GM19193 (cell line): ENCODE measurements around the gene BRPF1.

Experiments
- POLR2A ChIP-seq: IDR thresholded peaks from 4 replicates; pipeline ENCODE4 v1.6.1; 2011; ENCODE audit not compliant: insufficient read depth, insufficient read length; ENCODE audit errors: extremely low read depth

The BRPF1 gene

GRCh38 chr3:9718118-9718517 is 13.4 kb upstream of the BRPF1 start:
- no peak for TF ChIP-seq POLR2A

GRCh38 chr3:9721015-9721699 is 10.4 kb upstream of the BRPF1 start:
- no peak for TF ChIP-seq POLR2A

GRCh38 chr3:9721700-9722060 is 9.9 kb upstream of the BRPF1 start:
- no peak for TF ChIP-seq POLR2A

GRCh38 chr3:9725775-9726515 is 5.6 kb upstream of the BRPF1 start:
- TF ChIP-seq POLR2A = no peak

GRCh38 chr3:9727041-9727595 is 4.4 kb upstream of the BRPF1 start:
- TF ChIP-seq POLR2A = no peak

- TF ChIP-seq POLR2A = no peak
Measured at GRCh38 chr3:9727743-9728142, 3.8 kb upstream of the BRPF1 start.

- TF ChIP-seq POLR2A = no peak
Measured at GRCh38 chr3:9729419-9729818, 2.1 kb upstream of the BRPF1 start.

GRCh38 chr3:9730657-9731205 is 804 bp upstream of the BRPF1 start:
- TF ChIP-seq POLR2A = no peak

- TF ChIP-seq POLR2A = no peak
Measured at GRCh38 chr3:9732080-9732739, 675 bp downstream of the BRPF1 start.

- no peak for TF ChIP-seq POLR2A
Measured at GRCh38 chr3:9732740-9733115, 1.2 kb downstream of the BRPF1 start.

GRCh38 chr3:9736831-9737230 is 5.3 kb downstream of the BRPF1 start:
- TF ChIP-seq POLR2A = no peak

- no peak for TF ChIP-seq POLR2A
Measured at GRCh38 chr3:9739181-9739580, 7.6 kb downstream of the BRPF1 start.

GRCh38 chr3:9742560-9742959 is 11.0 kb downstream of the BRPF1 start:
- TF ChIP-seq POLR2A = no peak

- TF ChIP-seq POLR2A = no peak
Measured at GRCh38 chr3:9743548-9743947, 12.0 kb downstream of the BRPF1 start.

GRCh38 chr3:9744162-9744561 is 12.6 kb downstream of the BRPF1 start:
- TF ChIP-seq POLR2A = no peak
